Measurements from ENCODE around the gene TMEM8B.

Gene TMEM8B

DNA sequence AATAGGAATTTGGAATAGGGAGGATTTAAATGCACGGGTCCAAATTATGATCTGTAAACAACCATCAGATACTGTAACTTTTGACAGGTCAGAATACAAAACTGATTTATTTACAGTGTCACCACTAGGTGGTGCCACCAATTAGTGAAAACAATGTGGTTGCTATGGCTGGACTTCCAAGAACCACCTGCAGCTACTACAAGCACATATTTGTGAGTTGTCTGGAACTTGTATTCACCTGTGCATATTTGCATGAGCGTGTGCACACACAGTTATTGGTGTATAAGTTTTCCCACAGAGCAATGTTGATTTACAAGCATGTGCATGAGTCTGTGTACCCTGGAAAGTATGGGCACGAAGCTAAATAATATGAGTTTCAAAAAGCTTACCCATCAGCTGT is 74.0 kb downstream of the TMEM8B start:
- TF ChIP-seq, protein P1, sequence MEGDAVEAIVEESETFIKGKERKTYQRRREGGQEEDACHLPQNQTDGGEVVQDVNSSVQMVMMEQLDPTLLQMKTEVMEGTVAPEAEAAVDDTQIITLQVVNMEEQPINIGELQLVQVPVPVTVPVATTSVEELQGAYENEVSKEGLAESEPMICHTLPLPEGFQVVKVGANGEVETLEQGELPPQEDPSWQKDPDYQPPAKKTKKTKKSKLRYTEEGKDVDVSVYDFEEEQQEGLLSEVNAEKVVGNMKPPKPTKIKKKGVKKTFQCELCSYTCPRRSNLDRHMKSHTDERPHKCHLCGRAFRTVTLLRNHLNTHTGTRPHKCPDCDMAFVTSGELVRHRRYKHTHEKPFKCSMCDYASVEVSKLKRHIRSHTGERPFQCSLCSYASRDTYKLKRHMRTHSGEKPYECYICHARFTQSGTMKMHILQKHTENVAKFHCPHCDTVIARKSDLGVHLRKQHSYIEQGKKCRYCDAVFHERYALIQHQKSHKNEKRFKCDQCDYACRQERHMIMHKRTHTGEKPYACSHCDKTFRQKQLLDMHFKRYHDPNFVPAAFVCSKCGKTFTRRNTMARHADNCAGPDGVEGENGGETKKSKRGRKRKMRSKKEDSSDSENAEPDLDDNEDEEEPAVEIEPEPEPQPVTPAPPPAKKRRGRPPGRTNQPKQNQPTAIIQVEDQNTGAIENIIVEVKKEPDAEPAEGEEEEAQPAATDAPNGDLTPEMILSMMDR (IDR thresholded peaks at IDR 0.05; ENCODE audit: low read depth, low read length) = peak; percentile 72
- H3K4me1 ChIP-seq = peaks cover 11% of the 10 kb centered on the region
- H3K9me3 ChIP-seq = no peaks in the 10 kb centered on the region
- H3K36me3 ChIP-seq = no peaks in the 10 kb centered on the region
- peak; percentile 45 for DNase-seq
- H3K4me3 ChIP-seq (ENCODE audit: low read depth, low read length) = no peak overlapping the region
- H3K27me3 ChIP-seq = peaks cover 28% of the 10 kb centered on the region

DNA sequence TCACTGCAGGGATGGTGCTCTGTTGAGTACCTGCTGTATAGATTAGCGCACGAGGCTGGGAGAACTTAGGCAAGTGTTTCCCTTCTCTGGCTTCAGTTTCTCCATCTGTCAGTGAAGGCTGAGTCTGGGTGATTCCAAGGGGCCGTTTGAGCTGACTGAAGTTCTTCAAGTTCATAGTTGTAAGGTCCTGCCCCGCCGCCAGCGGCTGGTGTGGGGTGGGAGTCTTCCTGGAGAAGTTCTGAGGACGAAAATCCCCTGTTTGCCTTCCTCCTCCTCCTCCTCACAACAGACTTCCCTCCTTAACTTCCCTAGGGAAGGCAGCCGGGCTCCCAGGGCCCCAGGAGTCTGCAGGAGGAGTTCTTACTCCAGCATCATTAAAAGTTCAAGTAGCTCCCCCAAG is 75.3 kb downstream of the TMEM8B start:
- H3K4me3 ChIP-seq (ENCODE audit: low read depth, low read length) = no peak overlapping the region
- H3K27me3 ChIP-seq = peaks cover 18% of the 10 kb centered on the region
- peaks cover 23% of the 10 kb centered on the region for H3K4me1 ChIP-seq
- TF ChIP-seq, protein P1 (IDR thresholded peaks at IDR 0.05; ENCODE audit: low read depth, low read length) = no peak
- no peaks in the 10 kb centered on the region for H3K9me3 ChIP-seq
- no peaks in the 10 kb centered on the region for H3K36me3 ChIP-seq
- DNase-seq = no peak

DNA sequence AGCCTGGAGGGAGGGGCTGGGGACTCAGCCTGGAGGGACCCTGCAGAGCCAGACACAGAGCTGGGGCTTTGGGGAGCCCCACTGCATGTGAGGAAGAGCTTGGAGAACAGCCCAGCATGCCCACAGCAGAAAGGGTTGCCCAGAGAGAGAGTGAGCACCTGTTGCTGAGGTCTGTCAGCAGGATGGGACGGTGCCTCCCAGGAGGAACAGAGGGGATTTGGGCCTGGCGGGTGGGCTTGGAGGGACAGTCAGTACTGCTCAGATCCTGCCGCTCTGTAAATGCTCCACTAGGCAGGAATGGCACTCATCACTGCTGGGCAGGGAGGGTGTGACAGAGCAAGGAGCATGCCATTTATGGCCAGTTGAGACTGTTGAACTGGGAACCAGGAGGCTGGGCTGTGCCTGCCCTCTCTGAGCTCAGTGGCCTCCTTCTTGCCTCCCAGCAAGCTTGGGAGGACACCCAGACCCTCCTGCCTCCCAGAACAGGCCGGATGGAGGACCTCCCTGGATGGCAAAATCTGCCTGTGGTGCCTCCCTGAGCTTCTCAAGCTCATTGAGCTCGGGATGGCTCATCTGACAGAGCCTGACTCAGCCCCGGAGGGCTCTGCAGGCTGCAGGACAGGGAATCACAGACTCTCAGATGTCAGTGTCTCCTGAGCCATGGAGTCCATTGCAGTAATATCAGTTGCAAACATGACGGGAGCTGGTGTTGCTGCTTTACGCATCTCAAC is 76.2 kb downstream of the TMEM8B start:
- Histone ChIP-seq H3K27me3 (peaks cover 18% of the 10 kb centered on the region), H3K36me3 (no peaks in the 10 kb centered on the region), H3K9me3 (no peaks in the 10 kb centered on the region), H3K4me3 (ENCODE audit: low read depth, low read length) (no peak overlapping the region), H3K4me1 (peaks cover 23% of the 10 kb centered on the region)
- TF ChIP-seq, protein P1 (IDR thresholded peaks at IDR 0.05; ENCODE audit: low read depth, low read length) = no peak
- DNase-seq = no peak

- Histone ChIP-seq H3K4me3 (ENCODE audit: low read depth, low read length) (no peak within 1 kb of the TSS), H3K9me3 (no peaks in the 10 kb centered on the region), H3K27me3 (peaks cover 14% of the 10 kb centered on the region), H3K36me3 (no peaks in the 10 kb centered on the region), H3K4me1 (peaks cover 23% of the 10 kb centered on the region)
- TF ChIP-seq, protein P1 (IDR thresholded peaks at IDR 0.05; ENCODE audit: low read depth, low read length) = no peak
- DNase-seq = no peak
These were observed 77.1 kb downstream of the TMEM8B start, which contains the start of gene HRCT1 for GRCh38 chr9:35905912-35906679. HRCT1 (plus strand) TSS chr9:35906202; CDS start chr9:35906288, 86 bp downstream.

DNA sequence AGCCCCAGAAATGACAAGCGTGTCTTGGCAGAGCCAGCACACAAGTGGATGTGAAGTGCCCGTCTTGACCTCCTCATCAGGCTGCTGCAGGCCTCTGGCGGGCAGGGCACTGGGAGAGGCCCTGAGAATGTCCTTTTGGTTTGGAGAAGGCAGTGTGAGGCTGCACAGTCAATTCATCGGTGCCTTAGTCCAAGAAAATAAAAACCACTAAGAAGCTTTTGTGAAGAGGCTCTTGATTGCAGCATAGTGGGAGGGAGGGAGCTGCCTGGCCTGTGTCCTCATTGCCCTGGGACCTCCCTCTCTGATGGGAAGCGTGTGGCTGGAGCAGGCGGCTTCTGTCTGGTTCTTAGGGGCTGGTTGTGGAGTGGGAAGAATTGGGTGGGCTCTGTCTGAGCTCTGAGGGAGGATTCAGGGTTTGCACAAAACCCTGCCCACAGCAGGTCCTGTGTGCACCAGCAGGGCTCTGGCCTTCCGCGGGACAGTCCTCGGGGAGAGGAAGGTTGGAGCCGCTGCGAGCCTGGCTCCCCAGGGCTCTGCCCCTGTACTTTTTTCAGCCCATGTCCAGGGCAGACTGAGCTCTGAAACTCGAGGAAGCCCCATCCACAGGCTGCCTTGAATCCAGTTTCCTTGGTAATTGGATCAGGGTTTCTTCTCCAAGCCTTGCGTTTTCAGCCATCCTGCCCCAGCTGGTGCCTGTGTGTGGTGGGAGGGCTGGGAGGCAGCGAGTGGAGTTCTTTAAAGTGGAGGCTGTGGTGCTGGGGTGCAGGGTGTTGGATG is 78.1 kb downstream of the TMEM8B start:
- no peak overlapping the region for H3K4me3 ChIP-seq (ENCODE audit: low read depth, low read length)
- H3K4me1 ChIP-seq = peaks cover 23% of the 10 kb centered on the region
- TF ChIP-seq, protein P1 (IDR thresholded peaks at IDR 0.05; ENCODE audit: low read depth, low read length) = no peak
- peaks cover 5% of the 10 kb centered on the region for H3K27me3 ChIP-seq
- no peaks in the 10 kb centered on the region for H3K36me3 ChIP-seq
- DNase-seq = peak; percentile 17
- H3K9me3 ChIP-seq = no peaks in the 10 kb centered on the region

Measured in BE2C (cell line).